GM12801 (cell line): ENCODE data around the gene TMEM231.

Source experiments
- TF ChIP-seq, protein P1 (sequence below): IDR thresholded peaks from one replicate; pipeline ENCODE4 v1.5.1; 2011; ENCODE audit warnings: control low read depth; ENCODE audit not compliant: insufficient read length; ENCODE audit errors: extremely low read depth

TMEM231 gene

DNA sequence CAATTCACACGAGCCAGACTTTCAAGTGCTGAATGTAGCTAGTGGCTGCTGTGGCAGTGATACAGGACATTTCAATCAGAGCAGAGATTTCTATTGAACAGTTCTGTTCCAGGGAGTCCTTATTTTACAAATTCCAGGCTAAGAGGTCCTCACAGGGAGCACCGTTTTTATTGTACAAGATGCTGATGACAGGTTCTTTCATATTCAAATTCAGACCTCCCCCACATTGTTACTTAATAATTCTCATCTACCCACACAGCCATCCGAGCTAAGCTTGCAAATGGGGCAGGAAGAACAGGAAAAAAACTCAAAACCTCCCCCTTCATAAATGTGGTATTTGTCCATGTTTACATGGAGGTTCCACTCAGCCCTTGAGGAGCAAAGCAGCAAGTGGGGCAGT, 19.9 kb upstream of the TMEM231 start:
- TF ChIP-seq, protein P1, sequence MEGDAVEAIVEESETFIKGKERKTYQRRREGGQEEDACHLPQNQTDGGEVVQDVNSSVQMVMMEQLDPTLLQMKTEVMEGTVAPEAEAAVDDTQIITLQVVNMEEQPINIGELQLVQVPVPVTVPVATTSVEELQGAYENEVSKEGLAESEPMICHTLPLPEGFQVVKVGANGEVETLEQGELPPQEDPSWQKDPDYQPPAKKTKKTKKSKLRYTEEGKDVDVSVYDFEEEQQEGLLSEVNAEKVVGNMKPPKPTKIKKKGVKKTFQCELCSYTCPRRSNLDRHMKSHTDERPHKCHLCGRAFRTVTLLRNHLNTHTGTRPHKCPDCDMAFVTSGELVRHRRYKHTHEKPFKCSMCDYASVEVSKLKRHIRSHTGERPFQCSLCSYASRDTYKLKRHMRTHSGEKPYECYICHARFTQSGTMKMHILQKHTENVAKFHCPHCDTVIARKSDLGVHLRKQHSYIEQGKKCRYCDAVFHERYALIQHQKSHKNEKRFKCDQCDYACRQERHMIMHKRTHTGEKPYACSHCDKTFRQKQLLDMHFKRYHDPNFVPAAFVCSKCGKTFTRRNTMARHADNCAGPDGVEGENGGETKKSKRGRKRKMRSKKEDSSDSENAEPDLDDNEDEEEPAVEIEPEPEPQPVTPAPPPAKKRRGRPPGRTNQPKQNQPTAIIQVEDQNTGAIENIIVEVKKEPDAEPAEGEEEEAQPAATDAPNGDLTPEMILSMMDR: no peak

DNA sequence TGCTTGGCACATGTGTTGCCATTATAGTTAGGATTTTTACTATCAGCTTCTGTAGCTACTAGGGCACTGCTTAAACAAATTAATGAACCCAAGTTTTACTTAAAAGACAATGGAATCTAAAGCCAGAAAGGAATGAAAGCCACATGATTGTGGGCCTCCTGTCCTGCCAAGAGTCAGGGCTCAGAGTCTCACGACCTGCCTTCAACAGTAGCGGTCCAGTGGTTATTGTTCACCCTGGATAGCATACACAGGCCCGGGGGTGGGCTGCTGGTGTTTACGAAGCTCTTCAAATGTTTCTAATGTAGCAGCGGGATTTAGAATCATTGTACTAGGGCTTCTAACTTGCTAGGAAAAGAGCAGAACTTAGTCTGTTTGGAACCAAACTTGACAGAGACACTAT, 17.9 kb upstream of the TMEM231 start:
- TF ChIP-seq, protein P1: no peak

DNA sequence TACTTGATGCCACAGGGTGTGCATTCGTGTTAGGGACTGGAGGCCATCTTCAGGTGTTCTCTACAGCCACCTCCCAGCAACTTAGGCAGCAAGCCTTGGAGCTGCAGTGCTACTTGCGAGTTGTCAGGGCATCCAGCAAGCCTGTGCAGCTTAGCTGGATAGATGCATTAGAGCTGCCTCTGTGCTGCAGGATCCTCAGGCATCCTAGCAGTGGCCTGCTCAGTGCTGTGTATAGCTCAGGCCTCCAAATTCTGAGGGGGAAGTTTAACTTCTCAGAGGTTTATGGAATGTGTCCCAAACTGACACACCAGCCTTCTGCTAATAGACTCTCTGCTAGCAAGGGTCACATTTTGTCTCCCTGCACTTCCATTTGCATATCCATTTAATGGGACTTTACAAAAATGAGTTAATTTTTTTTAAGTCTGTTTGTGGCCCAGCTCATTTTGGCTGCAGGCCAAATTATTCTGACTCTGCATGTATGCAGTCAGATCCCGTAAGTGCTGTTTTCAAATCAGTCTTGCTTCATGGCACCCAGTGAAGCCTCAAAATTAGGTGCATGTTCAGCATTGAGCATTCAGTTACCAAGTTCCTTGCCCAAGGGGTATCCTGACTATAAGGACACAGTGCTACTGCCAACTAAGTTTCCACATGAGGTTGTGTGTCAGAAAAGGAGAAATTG, 17.0 kb upstream of the TMEM231 start:
- TF ChIP-seq, protein P1: no peak

DNA sequence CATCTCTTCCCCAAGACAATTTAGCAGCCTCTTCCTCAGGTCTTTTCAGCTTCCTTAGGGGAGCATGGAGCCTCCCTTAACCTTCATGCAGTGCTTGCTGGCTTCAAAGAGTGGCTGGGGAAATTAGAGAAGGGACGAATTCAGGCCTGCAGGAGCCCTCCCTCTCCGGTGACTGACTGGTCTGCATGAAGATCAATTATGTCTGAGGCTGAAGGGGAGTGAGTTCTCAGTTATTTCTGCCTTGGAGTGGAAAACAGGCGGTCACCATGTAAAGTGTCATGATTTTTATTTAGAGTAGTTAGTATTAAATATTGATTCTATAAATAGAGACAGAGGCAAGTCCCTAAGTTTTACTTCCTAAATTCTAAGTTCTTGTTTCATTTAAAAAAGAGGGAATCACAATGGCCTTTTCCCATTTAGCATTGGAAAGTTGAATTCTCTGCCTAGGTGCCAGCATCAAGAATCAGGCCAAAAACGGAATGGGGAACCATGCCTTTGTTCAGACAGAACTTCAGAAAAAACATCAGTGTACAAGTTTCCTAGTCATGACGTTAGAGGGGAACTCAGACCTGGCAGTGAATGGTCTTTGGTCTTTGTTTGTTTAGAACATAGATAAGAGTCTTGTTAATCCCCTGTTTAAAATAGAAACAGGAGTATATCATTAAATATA, 14.5 kb upstream of the TMEM231 start:
- TF ChIP-seq, protein P1: no peak

DNA sequence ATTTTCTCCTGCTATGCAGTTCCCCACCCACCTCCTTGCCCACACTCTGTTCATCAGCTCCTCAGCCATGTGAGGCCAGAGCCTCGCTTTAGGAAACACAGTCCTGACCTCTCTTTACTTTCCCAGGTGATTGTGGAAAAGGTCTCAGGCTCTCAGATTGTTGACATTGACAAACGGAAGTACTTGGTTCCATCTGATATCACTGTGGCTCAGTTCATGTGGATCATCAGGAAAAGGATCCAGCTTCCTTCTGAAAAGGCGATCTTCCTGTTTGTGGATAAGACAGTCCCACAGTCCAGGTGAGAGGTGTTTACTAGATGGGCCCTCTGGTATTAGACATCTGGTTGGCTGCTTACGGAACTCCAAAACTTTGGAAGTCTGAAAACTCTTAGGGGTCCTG, 11.9 kb upstream of the TMEM231 start:
- TF ChIP-seq, protein P1: no peak

DNA sequence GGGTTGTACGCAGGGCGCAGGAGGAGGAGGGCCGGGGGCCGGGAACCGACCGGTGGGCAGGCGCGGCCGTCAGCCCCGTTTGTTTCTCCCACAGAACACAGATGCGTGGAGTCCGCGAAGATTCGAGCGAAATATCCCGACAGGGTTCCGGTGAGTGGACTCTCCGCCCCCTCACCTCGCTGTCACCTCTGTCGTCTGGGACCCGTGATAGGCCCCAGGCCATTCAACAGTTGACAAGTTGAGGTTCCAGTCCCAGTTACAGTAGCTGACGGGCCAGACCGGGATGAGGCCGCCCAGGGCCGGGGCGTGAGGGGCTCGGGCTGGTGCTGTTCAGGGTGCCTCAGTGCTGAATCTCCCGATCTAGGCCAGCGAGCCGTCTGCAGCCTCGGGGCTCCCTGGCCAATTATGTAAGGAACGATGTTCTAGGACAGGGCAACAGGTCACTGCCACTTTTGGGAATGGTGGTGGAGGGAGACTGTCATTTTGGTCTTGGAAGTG, 10.8 kb upstream of the TMEM231 start:
- TF ChIP-seq, protein P1: no peak

DNA sequence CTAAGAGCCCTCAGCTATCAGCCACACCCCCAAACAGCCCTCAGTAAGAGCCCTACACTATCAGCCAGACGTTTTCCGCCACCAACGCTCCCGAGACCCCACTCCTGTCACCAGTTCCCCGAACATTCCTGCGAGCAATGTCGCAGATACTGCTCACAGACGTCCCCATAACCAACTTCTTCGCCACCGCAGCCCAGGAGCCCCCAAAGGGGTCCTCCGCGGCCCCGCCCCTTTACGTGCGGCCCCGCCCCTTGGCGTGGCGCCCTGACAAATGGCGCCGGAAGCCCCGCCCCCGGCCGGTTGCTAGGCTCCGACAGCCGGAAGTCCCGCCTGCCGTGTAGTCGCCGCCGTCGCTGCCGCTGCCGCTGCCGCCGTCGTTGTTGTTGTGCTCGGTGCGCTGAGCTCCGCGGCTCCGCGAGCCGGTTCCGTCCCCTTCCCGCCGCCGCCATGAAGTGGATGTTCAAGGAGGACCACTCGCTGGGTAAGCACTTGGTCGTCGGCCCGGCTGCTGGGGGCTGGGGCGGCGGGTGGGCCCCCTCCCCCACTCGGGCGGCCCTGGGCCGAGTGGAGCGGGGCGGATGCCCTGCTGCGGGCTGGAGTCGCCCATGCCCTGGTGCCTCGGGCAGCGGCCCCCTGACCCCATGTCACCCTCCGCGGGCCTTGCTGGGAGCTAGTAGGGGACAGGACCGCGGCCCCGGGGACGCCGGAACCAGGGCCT, 10.1 kb upstream of the TMEM231 start, which contains the start of gene GABARAPL2:
Gene GABARAPL2, plus strand, starts transcription at position 340 of the 718 bp plus-strand sequence. Its CDS starts 108 bp downstream, at position 448.
- TF ChIP-seq, protein P1: no peak
